MM.1S (cell line): ENCODE results near the gene PAMR1.

Source experiments
- DNase-seq: peaks from one replicate; pipeline ENCODE4 v3.0.0-alpha.2; 2015
- H2AFZ ChIP-seq: fragments of 300-600 bp; sonication (generic); 2 replicates; pipeline ENCODE4 v1.6.0; 2016; ENCODE audit warnings: antibody characterized with exemption, low read length
- H3F3A ChIP-seq: fragments of 300-600 bp; sonication (generic); 2 replicates; pipeline ENCODE4 v1.6.1; 2016; ENCODE audit warnings: mild to moderate bottlenecking, antibody characterized with exemption, low read length, moderate library complexity, mixed read lengths; ENCODE audit not compliant: insufficient read depth
- H3K27ac ChIP-seq: fragments of 300-600 bp; sonication (generic); 2 replicates; pipeline ENCODE4 v1.5.1; 2016; ENCODE audit warnings: mild to moderate bottlenecking, low read length
- H3K27me3 ChIP-seq: fragments of 300-600 bp; sonication (generic); replicated peaks from 2 replicates; pipeline ENCODE4 v1.6.0; 2016; ENCODE audit warnings: low read length; ENCODE audit not compliant: insufficient read depth
- H3K36me3 ChIP-seq: fragments of 300-600 bp; sonication (generic); replicated peaks from 2 replicates; pipeline ENCODE4 v1.6.1; 2016; ENCODE audit warnings: mild to moderate bottlenecking, low read length, mixed read lengths; ENCODE audit not compliant: insufficient read depth
- H3K4me1 ChIP-seq: fragments of 300-600 bp; sonication (generic); 2 replicates; pipeline ENCODE4 v1.6.1; 2016; ENCODE audit warnings: low read length, mixed read lengths
- H3K4me2 ChIP-seq: fragments of 300-600 bp; sonication (generic); 2 replicates; pipeline ENCODE4 v1.6.0; 2016; ENCODE audit warnings: low read depth, low read length
- H3K4me3 ChIP-seq: fragments of 300-600 bp; sonication (generic); 2 replicates; pipeline ENCODE4 v1.5.1; 2016; ENCODE audit warnings: low read length, mixed read lengths
- H3K79me2 ChIP-seq: fragments of 300-600 bp; sonication (generic); 2 replicates; pipeline ENCODE4 v1.6.1; 2016; ENCODE audit warnings: mixed run types, low read length, mixed read lengths
- H3K9ac ChIP-seq: fragments of 300-600 bp; sonication (generic); 2 replicates; pipeline ENCODE4 v1.6.1; 2016; ENCODE audit warnings: low read length, mixed read lengths
- H3K9me2 ChIP-seq: fragments of 300-600 bp; sonication (generic); replicated peaks from 2 replicates; pipeline ENCODE4 v1.6.1; 2016; ENCODE audit warnings: mild to moderate bottlenecking, low read length, mixed read lengths; ENCODE audit not compliant: insufficient read depth
- H3K9me3 ChIP-seq: fragments of 300-600 bp; sonication (generic); replicated peaks from 2 replicates; pipeline ENCODE4 v1.6.1; 2016; ENCODE audit warnings: mild to moderate bottlenecking, low read length, mixed read lengths; ENCODE audit not compliant: insufficient read depth
- H4K20me1 ChIP-seq: fragments of 300-600 bp; sonication (generic); 2 replicates; pipeline ENCODE4 v1.6.1; 2016; ENCODE audit warnings: mild to moderate bottlenecking, low read length, moderate library complexity, mixed read lengths; ENCODE audit not compliant: insufficient read depth
- EZH2 ChIP-seq: fragments of 300-600 bp; sonication (generic); optimal IDR thresholded peaks from 2 replicates; pipeline ENCODE3; 2017; ENCODE audit warnings: low read depth, mild to moderate bottlenecking, antibody characterized with exemption, low read length, mixed read lengths
- EZH2phosphoT487 ChIP-seq: fragments of 300-600 bp; sonication (generic); IDR thresholded peaks from 2 replicates; pipeline ENCODE4 v1.6.1; 2018; ENCODE audit warnings: antibody characterized with exemption, low read length
- TF ChIP-seq, protein P1 (sequence below): fragments of 300-600 bp; sonication (generic); IDR thresholded peaks from 2 replicates; pipeline ENCODE4 v1.5.1; 2016; ENCODE audit warnings: antibody characterized with exemption, low read length, mixed read lengths

Gene PAMR1

DNA sequence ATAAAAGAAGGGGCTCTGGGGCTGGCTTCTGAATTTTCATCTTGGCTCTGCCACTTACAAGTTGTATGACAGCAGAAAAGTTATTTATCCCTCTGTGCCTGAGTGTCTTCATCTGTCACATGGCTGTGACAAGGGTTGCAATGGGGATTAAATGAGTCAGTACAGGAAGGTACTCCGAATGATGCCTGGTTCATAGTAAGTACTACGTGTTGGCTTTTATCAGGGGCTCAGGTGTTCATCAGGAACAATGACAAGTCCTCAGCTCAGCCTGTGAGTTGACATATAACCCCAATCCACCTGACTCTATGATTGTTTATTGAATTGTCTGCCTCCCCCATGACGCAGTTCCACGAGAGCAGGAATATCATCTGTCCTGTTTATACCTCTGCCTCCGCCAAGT lies 45.7 kb downstream of the PAMR1 start:
- H3K9me2 ChIP-seq = no peaks in the 10 kb centered on the region
- H4K20me1 ChIP-seq = no peaks in the 10 kb centered on the region
- no peak overlapping the region for H2AFZ ChIP-seq
- no peaks in the 10 kb centered on the region for H3K9me3 ChIP-seq
- H3K4me3 ChIP-seq = no peak overlapping the region
- no peaks in the 10 kb centered on the region for H3F3A ChIP-seq
- no peak overlapping the region for H3K9ac ChIP-seq
- H3K27me3 ChIP-seq = no peaks in the 10 kb centered on the region
- TF ChIP-seq, protein P1, sequence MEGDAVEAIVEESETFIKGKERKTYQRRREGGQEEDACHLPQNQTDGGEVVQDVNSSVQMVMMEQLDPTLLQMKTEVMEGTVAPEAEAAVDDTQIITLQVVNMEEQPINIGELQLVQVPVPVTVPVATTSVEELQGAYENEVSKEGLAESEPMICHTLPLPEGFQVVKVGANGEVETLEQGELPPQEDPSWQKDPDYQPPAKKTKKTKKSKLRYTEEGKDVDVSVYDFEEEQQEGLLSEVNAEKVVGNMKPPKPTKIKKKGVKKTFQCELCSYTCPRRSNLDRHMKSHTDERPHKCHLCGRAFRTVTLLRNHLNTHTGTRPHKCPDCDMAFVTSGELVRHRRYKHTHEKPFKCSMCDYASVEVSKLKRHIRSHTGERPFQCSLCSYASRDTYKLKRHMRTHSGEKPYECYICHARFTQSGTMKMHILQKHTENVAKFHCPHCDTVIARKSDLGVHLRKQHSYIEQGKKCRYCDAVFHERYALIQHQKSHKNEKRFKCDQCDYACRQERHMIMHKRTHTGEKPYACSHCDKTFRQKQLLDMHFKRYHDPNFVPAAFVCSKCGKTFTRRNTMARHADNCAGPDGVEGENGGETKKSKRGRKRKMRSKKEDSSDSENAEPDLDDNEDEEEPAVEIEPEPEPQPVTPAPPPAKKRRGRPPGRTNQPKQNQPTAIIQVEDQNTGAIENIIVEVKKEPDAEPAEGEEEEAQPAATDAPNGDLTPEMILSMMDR = no peak
- no peak for TF ChIP-seq EZH2phosphoT487
- TF ChIP-seq EZH2 = no peak
- no peaks in the 10 kb centered on the region for H3K36me3 ChIP-seq
- DNase-seq = no peak
- H3K79me2 ChIP-seq = no peaks in the 10 kb centered on the region
- no peak overlapping the region for H3K27ac ChIP-seq
- no peak overlapping the region for H3K4me2 ChIP-seq
- H3K4me1 ChIP-seq = no peaks in the 10 kb centered on the region

DNA sequence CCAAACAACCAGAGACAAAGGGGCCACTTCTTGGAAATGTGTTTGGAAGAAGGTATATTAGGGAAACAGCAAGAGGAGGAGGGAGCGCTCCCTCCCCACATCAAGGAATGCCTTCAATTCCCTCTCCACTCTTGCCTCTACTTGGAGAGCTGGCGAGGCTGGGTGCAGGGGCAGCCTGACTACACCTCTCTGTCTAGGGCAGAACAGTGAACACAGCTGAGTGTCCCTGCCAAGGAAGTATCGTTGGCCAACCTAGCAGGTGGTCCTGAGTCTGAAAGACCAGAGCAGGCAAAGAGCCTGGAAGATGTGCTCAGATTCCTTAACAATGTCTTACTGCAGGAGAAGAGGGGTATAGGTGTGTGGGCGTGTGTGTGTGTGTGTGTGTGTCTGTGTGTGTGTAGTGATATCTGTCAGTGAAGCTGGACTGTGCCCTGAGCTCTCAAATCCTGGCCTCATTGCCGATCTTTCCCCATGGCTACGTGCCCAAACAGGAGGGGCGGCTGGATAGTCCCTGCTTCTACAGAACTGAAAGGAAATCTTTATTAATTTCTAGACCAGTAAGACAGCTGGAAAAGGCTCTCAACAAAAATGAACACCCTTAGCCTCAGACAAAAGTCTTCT lies 46.8 kb downstream of the PAMR1 start:
- Histone ChIP-seq H2AFZ (no peak overlapping the region), H3K9me2 (no peaks in the 10 kb centered on the region), H3K4me2 (no peak overlapping the region), H3K9me3 (no peaks in the 10 kb centered on the region), H3K79me2 (no peaks in the 10 kb centered on the region), H3K27ac (no peak overlapping the region), H3K4me1 (no peaks in the 10 kb centered on the region), H3K36me3 (no peaks in the 10 kb centered on the region), H4K20me1 (no peaks in the 10 kb centered on the region), H3K4me3 (no peak overlapping the region), H3K27me3 (no peaks in the 10 kb centered on the region), H3K9ac (no peak overlapping the region), H3F3A (no peaks in the 10 kb centered on the region)
- no peak for DNase-seq
- TF ChIP-seq EZH2phosphoT487 = no peak
- TF ChIP-seq EZH2 = no peak
- TF ChIP-seq, protein P1 = no peak

DNA sequence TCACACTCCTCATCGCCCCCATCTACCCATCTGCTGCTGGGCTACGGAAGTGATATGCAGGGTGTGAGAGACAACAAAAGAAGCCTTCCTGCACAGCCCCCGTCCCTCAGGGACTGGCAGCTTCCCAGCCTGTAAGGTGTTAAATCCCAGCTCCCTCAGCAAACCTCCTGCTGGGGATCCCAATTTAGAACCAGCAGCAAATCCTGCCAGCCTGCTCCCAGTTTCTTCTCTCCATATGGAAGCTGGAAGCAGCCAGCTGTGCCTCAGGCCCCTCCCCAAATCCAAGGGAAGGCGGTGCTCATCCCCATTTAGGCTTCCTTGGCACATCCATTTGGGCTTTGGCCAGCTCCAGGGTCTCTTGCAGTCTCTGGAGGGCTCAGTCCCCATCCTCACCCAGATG lies 47.5 kb downstream of the PAMR1 start:
- Histone ChIP-seq H3K9ac (no peak overlapping the region), H3K4me1 (no peaks in the 10 kb centered on the region), H3K27me3 (no peaks in the 10 kb centered on the region), H4K20me1 (no peaks in the 10 kb centered on the region), H3K4me2 (no peak overlapping the region), H3F3A (no peaks in the 10 kb centered on the region), H3K9me2 (no peaks in the 10 kb centered on the region), H3K36me3 (no peaks in the 10 kb centered on the region), H2AFZ (no peak overlapping the region), H3K79me2 (no peaks in the 10 kb centered on the region), H3K27ac (no peak overlapping the region), H3K9me3 (no peaks in the 10 kb centered on the region), H3K4me3 (no peak overlapping the region)
- no peak for TF ChIP-seq EZH2phosphoT487
- TF ChIP-seq EZH2 = no peak
- TF ChIP-seq, protein P1 = no peak
- no peak for DNase-seq
